VCaP (cell line): ENCODE results near the gene SRY.

Experiments used
- H3K27ac ChIP-seq: fragments of 450-650 bp; 2 replicates; pipeline ENCODE4 v1.5.1; 2017
- CTCF ChIP-seq: fragments of 450-650 bp; conservative IDR thresholded peaks from 2 replicates; pipeline ENCODE4 v1.5.1; 2017; ENCODE audit warnings: mild to moderate bottlenecking, moderate library complexity

Gene SRY

GRCh38 chrY:2796977-2797523 lies 9.6 kb upstream of the SRY start:
- no peak for TF ChIP-seq CTCF
- no peak overlapping the region for H3K27ac ChIP-seq

DNA sequence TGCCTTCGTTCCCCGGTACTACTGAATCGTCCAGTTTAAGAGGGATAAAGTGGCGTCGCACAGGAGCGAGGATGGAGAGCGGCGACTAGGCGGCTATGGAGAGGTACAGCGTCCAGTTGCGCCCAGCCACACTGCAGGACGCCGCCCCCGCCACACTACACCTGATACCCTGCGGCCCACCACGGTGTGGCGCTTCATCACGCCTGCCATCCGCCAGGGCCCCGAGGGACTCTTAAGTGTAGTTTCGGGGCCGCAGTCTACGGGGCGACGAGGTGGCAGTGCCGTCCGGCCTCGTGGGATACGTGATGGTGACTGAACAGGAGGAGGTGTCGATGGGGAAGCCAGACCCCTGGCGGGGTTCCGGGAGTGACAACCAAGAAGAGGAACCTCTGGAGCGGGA lies 2.3 kb upstream of the SRY start:
- no peak overlapping the region for H3K27ac ChIP-seq
- no peak for TF ChIP-seq CTCF

DNA sequence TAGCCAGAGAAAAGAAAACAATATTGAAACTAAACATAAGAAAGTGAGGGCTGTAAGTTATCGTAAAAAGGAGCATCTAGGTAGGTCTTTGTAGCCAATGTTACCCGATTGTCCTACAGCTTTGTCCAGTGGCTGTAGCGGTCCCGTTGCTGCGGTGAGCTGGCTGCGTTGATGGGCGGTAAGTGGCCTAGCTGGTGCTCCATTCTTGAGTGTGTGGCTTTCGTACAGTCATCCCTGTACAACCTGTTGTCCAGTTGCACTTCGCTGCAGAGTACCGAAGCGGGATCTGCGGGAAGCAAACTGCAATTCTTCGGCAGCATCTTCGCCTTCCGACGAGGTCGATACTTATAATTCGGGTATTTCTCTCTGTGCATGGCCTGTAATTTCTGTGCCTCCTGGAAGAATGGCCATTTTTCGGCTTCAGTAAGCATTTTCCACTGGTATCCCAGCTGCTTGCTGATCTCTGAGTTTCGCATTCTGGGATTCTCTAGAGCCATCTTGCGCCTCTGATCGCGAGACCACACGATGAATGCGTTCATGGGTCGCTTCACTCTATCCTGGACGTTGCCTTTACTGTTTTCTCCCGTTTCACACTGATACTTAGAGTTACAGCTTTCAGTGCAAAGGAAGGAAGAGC lies 488 bp downstream of the SRY start:
- TF ChIP-seq CTCF: no peak
- H3K27ac ChIP-seq: no peak overlapping the region
